Calu3 (cell line): ENCODE measurements around the gene SHD. TPM values are rescaled to one million over a fixed set of nuclear protein-coding genes. Genes with fewer than 3 reads are reported as not detected.
"Not testable (repeated sequence)": the region's sequence is repeated elsewhere in the genome, so short reads cannot be mapped to it uniquely, and the experiment has no call there.

Experiments
- BruUV-seq: library from RNA; stranded (reverse); fragments of 400-500 nt; replicated peaks from 2 replicates; lab custom pipeline; 2021; lab: Mats Ljungman, UMichigan
- CTCF ChIA-PET: fragments of 300-600 bp; sonication (Branson Sonifier 250); formaldehyde crosslinking; loops from one replicate; lab custom pipeline; 2022; ENCODE audit warnings: antibody characterized with exemption; lab: Charles Lee
- DNase-seq: peaks from one replicate; pipeline ENCODE4 v3.0.0; 2022
- H3K27ac Mint-ChIP-seq: one replicate; pipeline ENCODE4 v1.8.0; 2022; ENCODE audit warnings: mixed read lengths; ENCODE audit not compliant: unreplicated experiment
- H3K27me3 Mint-ChIP-seq: one replicate; pipeline ENCODE4 v1.8.0; 2022; ENCODE audit warnings: mixed read lengths; ENCODE audit not compliant: unreplicated experiment
- H3K36me3 Mint-ChIP-seq: one replicate; pipeline ENCODE4 v1.8.0; 2022; ENCODE audit warnings: mild to moderate bottlenecking, moderate library complexity, mixed read lengths; ENCODE audit not compliant: insufficient read depth, unreplicated experiment
- H3K4me1 Mint-ChIP-seq: one replicate; pipeline ENCODE4 v1.8.0; 2022; ENCODE audit warnings: mild to moderate bottlenecking, low read depth, mixed read lengths; ENCODE audit not compliant: unreplicated experiment
- H3K4me3 Mint-ChIP-seq: one replicate; pipeline ENCODE4 v1.8.0; 2022; ENCODE audit warnings: mild to moderate bottlenecking, low read depth, moderate library complexity, mixed read lengths; ENCODE audit not compliant: unreplicated experiment
- H3K9me3 Mint-ChIP-seq: one replicate; pipeline ENCODE4 v1.8.0; 2022; ENCODE audit warnings: low read depth, mixed read lengths; ENCODE audit not compliant: unreplicated experiment
- intact Hi-C: fragments of 100-400 bp; cut with micrococcal nuclease; formaldehyde crosslinking; loops from one replicate; pipeline ENCODE4 v1.10.0; 2022; ENCODE audit not compliant: unreplicated experiment
- total RNA-seq: library from RNA; stranded (reverse); gene quantifications from 2 replicates; pipeline ENCODE4 v1.2.3, GENCODE V29; 2022
- TF ChIP-seq, protein P1 (sequence below): fragments of 200-600 bp; IDR thresholded peaks from one replicate; pipeline ENCODE4 v1.8.0; 2022; ENCODE audit warnings: antibody characterized with exemption; ENCODE audit not compliant: unreplicated experiment

Gene SHD
- total RNA-seq, 1 experiment from 2014 or later = not detected

- Mint-ChIP-seq H3K36me3 (peaks cover 4% of the 10 kb centered on the region), H3K4me3 (no peak overlapping the region), H3K27me3 (no peaks in the 10 kb centered on the region), H3K9me3 (no peaks in the 10 kb centered on the region), H3K27ac (no peak overlapping the region), H3K4me1 (no peaks in the 10 kb centered on the region)
- intact Hi-C loops = no loop called here
- DNase-seq = no peak
- BruUV-seq = no TSS peak
- CTCF ChIA-PET = no interaction called here
- TF ChIP-seq, protein P1, sequence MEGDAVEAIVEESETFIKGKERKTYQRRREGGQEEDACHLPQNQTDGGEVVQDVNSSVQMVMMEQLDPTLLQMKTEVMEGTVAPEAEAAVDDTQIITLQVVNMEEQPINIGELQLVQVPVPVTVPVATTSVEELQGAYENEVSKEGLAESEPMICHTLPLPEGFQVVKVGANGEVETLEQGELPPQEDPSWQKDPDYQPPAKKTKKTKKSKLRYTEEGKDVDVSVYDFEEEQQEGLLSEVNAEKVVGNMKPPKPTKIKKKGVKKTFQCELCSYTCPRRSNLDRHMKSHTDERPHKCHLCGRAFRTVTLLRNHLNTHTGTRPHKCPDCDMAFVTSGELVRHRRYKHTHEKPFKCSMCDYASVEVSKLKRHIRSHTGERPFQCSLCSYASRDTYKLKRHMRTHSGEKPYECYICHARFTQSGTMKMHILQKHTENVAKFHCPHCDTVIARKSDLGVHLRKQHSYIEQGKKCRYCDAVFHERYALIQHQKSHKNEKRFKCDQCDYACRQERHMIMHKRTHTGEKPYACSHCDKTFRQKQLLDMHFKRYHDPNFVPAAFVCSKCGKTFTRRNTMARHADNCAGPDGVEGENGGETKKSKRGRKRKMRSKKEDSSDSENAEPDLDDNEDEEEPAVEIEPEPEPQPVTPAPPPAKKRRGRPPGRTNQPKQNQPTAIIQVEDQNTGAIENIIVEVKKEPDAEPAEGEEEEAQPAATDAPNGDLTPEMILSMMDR = no peak
Measured at GRCh38 chr19:4326837-4327251, 47.8 kb downstream of the SHD start.

- TF ChIP-seq, protein P1 = no peak
- no TSS peak for BruUV-seq
- CTCF ChIA-PET = no interaction called here
- peaks cover 4% of the 10 kb centered on the region for H3K36me3 Mint-ChIP-seq
- H3K4me1 Mint-ChIP-seq = no peaks in the 10 kb centered on the region
- no peak overlapping the region for H3K4me3 Mint-ChIP-seq
- H3K27ac Mint-ChIP-seq = no peak overlapping the region
- no peaks in the 10 kb centered on the region for H3K9me3 Mint-ChIP-seq
- no peaks in the 10 kb centered on the region for H3K27me3 Mint-ChIP-seq
- intact Hi-C loops = no loop called here
- no peak for DNase-seq
Measured at GRCh38 chr19:4327252-4327876, 48.3 kb downstream of the SHD start.

- TF ChIP-seq, protein P1 = no peak
- Mint-ChIP-seq H3K4me1 (no peaks in the 10 kb centered on the region), H3K9me3 (no peaks in the 10 kb centered on the region), H3K4me3 (no peak overlapping the region), H3K27ac (no peak overlapping the region), H3K36me3 (peaks cover 4% of the 10 kb centered on the region), H3K27me3 (no peaks in the 10 kb centered on the region)
- DNase-seq = no peak
- intact Hi-C loops = no loop called here
- CTCF ChIA-PET = interaction anchor here (0.7 kb wide), 1 partner anchor 1697 kb away, joined by 3 read pairs; no protein-coding TSS in a partner anchor
- no TSS peak for BruUV-seq
Measured at GRCh38 chr19:4327877-4328242, 48.8 kb downstream of the SHD start.

GRCh38 chr19:4328243-4328990 lies 49.4 kb downstream of the SHD start:
- Mint-ChIP-seq H3K4me3 (no peak overlapping the region), H3K27ac (no peak overlapping the region), H3K4me1 (no peaks in the 10 kb centered on the region), H3K27me3 (no peaks in the 10 kb centered on the region), H3K9me3 (no peaks in the 10 kb centered on the region), H3K36me3 (peaks cover 4% of the 10 kb centered on the region)
- BruUV-seq = no TSS peak
- no peak for DNase-seq
- CTCF ChIA-PET = interaction anchor here (0.7 kb wide), 1 partner anchor 1698 kb away, joined by 3 read pairs; no protein-coding TSS in a partner anchor
- intact Hi-C loops = no loop called here
- TF ChIP-seq, protein P1 = no peak

GRCh38 chr19:4328991-4329681 lies 50.1 kb downstream of the SHD start:
- intact Hi-C loops, H3K36me3 Mint-ChIP-seq, H3K4me3 Mint-ChIP-seq, H3K4me1 Mint-ChIP-seq, CTCF ChIA-PET, BruUV-seq, H3K9me3 Mint-ChIP-seq, H3K27me3 Mint-ChIP-seq, DNase-seq, H3K27ac Mint-ChIP-seq: not testable (repeated sequence)
